K562 (cell line): Measurements from ENCODE around the gene ZC3H13. TPM values are rescaled to one million over a fixed set of nuclear protein-coding genes. Genes with fewer than 3 reads are reported as not detected.
A peak's percentile ranks its signal among the peaks of the same experiment; 100 is the strongest.

ENCODE experiments used
- AFF4 ChIP-seq: sonication (generic); formaldehyde crosslinking; IDR thresholded peaks from 2 replicates; pipeline ENCODE4 v1.8.0; 2023; ENCODE audit warnings: mild to moderate bottlenecking, missing genetic modification reagents
- ETV5 ChIP-seq: sonication (generic); formaldehyde crosslinking; IDR thresholded peaks from 2 replicates; pipeline ENCODE4 v1.4.0; 2020; ENCODE audit warnings: low read depth, mild to moderate bottlenecking, missing genetic modification reagents
- FOXK2 ChIP-seq, 2 experiments: fragments of 450-650 bp; IDR thresholded peaks in 1 of 2; conservative IDR thresholded peaks in 1 of 2; 2 replicates each; pipeline ENCODE4 v1.6.1; 2016; ENCODE audit warnings: low read depth in 2 of 2, mild to moderate bottlenecking in 1 of 2
- HBP1 ChIP-seq: fragments of 450-650 bp; formaldehyde crosslinking; IDR thresholded peaks from 2 replicates; pipeline ENCODE4 v1.4.0; 2022; ENCODE audit warnings: missing genetic modification characterization
- HMGN3 ChIP-seq: IDR thresholded peaks from 2 replicates; pipeline ENCODE4 v1.6.1; 2011; ENCODE audit warnings: borderline replicate concordance, low read depth, mild to moderate bottlenecking, mixed read lengths, low read length; ENCODE audit not compliant: insufficient read length; ENCODE audit errors: extremely low read depth
- HOXB6 ChIP-seq: fragments of 250-450 bp; sonication (Bioruptor Pico); IDR thresholded peaks from 2 replicates; pipeline ENCODE4 v1.5.1; 2022; ENCODE audit warnings: mild to moderate bottlenecking, borderline replicate concordance
- MLX ChIP-seq, 2 experiments: fragments of 450-650 bp in 1 of 2; sonication (generic) in 1 of 2; formaldehyde crosslinking; conservative IDR thresholded peaks; 2 replicates each; pipeline versions ENCODE4 v1.4.0 to v1.8.1; 2020 to 2022; ENCODE audit warnings: mild to moderate bottlenecking in 1 of 2, missing genetic modification reagents in 1 of 2
- POLR2B ChIP-seq: fragments of 450-650 bp; IDR thresholded peaks from 2 replicates; pipeline ENCODE4 v1.6.1; 2018; ENCODE audit warnings: low read depth; ENCODE audit not compliant: partially characterized antibody
- SREBF2 ChIP-seq: sonication (generic); formaldehyde crosslinking; IDR thresholded peaks from 2 replicates; pipeline ENCODE4 v1.4.0; 2020; ENCODE audit warnings: mild to moderate bottlenecking, missing genetic modification reagents
- ZBTB1 ChIP-seq: sonication (generic); formaldehyde crosslinking; IDR thresholded peaks from 2 replicates; pipeline ENCODE4 v1.8.1; 2023; ENCODE audit warnings: missing genetic modification reagents, low read depth, mild to moderate bottlenecking, borderline replicate concordance
- ZFP91 ChIP-seq: sonication (generic); formaldehyde crosslinking; IDR thresholded peaks from 2 replicates; pipeline ENCODE4 v1.8.0; 2022; ENCODE audit warnings: mild to moderate bottlenecking, missing genetic modification reagents
- ZHX1 ChIP-seq: fragments of 150-350 bp; conservative IDR thresholded peaks from 2 replicates; pipeline ENCODE4 v1.6.1; 2014; ENCODE audit warnings: low read length
- polyA plus RNA-seq, 8 experiments: library from polyadenylated mRNA; depleted of rRNA in 4 of 8; stranded (reverse) in 5 of 8; unstranded in 3 of 8; fragments of >200 nt; fragmentation: Nextera tagmentation in 2 of 8; fragmentation: Illumina TruSeq in 1 of 8; extraction: Ambion mirVana in 2 of 8; extraction: Trizol in 1 of 8; gene quantifications; 2 replicates each; pipeline versions ENCODE4 v1.2.1 to v1.2.3, GENCODE V29; 2011 to 2014; ENCODE audit warnings: inconsistent platforms in 1 of 8, missing spikeins in 1 of 8
- total RNA-seq, 7 experiments: library from RNA; depleted of rRNA in 6 of 7; stranded (reverse); fragments of >200 nt in 6 of 7; fragmentation: Illumina TruSeq in 2 of 7; extraction: Trizol in 2 of 7; gene quantifications; 2 replicates each; pipeline versions ENCODE4 v1.2.1 to v1.2.3, GENCODE V29; 2011 to 2021; ENCODE audit warnings: low replicate concordance in 1 of 7

ZC3H13 gene
- total and polyA plus RNA-seq, 9 of the 15 experiments (the other 6 are each of a cell fraction or from before 2014, with no cell fraction given): 4.9 to 27.6 (median 12.1) TPM

- no peak for TF ChIP-seq ZHX1
- peak; percentile 86 to 89 for TF ChIP-seq FOXK2 (conservative IDR thresholded peaks at IDR 0.05 in 1 of 2, IDR thresholded peaks at IDR 0.05 in 1 of 2; ENCODE audit: low read depth in 2 of 2)
- no peak for TF ChIP-seq ZBTB1 (CRISPR knock-in tag)
- peak; percentile 33 for TF ChIP-seq HMGN3
- peak; percentile 43; the same call in 1 of the 2 replicates for TF ChIP-seq ETV5
- no peak for TF ChIP-seq MLX (CRISPR knock-in tag; conservative IDR thresholded peaks at IDR 0.05)
- TF ChIP-seq ZFP91 (CRISPR knock-in tag): no peak
- TF ChIP-seq POLR2B: peak; percentile 75
- TF ChIP-seq SREBF2 (CRISPR knock-in tag): no peak
- TF ChIP-seq AFF4 (CRISPR knock-in tag): no peak
- no peak for TF ChIP-seq HOXB6
- no peak for TF ChIP-seq HBP1 (CRISPR knock-in tag)
Observed at GRCh38 chr13:46052319-46053161, at the start of gene ZC3H13 (continued).
